Activated T-helper 1 cell treated with anti-CD3 and anti-CD28 coated beads, Interleukin-12 subunit alpha, Interleukin-12 subunit beta, Interleukin-2, Interleukin-4 antibody, amounts not matched to agents 30 ng/mL and 10 ng/mL and 1 ng/mL, durations not matched to agents 14 hours and 24 hours and 36 hours (primary cell): ENCODE measurements around the gene ANKH. TPM values are rescaled to one million over a fixed set of nuclear protein-coding genes. Genes with fewer than 3 reads are reported as not detected.

Experiments
- DNase-seq: peaks from one replicate; pipeline ENCODE4 v3.0.0; 2021; ENCODE audit warnings: low spot score
- H3K27ac Mint-ChIP-seq: one replicate; pipeline ENCODE4 v1.8.0; 2021; ENCODE audit warnings: mild to moderate bottlenecking, mixed read lengths
- H3K27me3 Mint-ChIP-seq: one replicate; pipeline ENCODE4 v1.8.0; 2022; ENCODE audit warnings: mild to moderate bottlenecking, moderate library complexity, mixed read lengths; ENCODE audit not compliant: insufficient read depth
- H3K36me3 Mint-ChIP-seq: one replicate; pipeline ENCODE4 v1.8.0; 2021; ENCODE audit warnings: low read depth, mixed read lengths
- H3K4me1 Mint-ChIP-seq: one replicate; pipeline ENCODE4 v1.8.0; 2021; ENCODE audit warnings: low read depth, mixed read lengths
- H3K4me3 Mint-ChIP-seq: one replicate; pipeline ENCODE4 v1.8.0; 2021; ENCODE audit warnings: mild to moderate bottlenecking, moderate library complexity, mixed read lengths
- H3K9me3 Mint-ChIP-seq: one replicate; pipeline ENCODE4 v1.8.0; 2021; ENCODE audit warnings: mixed read lengths
- intact Hi-C: fragments of 100-400 bp; cut with micrococcal nuclease; formaldehyde crosslinking; loops from one replicate; pipeline ENCODE4 v1.15.1; 2024
- total RNA-seq: library from RNA; stranded (reverse); gene quantifications from 2 replicates; pipeline ENCODE4 v1.2.3, GENCODE V29; 2022

ANKH gene
- total RNA-seq, 1 donor from 2014 or later: 35.6 TPM

- H3K36me3 Mint-ChIP-seq: peaks cover 6% of the 10 kb centered on the region
- intact Hi-C loops: no loop called here
- H3K27me3 Mint-ChIP-seq: no peaks in the 10 kb centered on the region
- peaks cover 13% of the 10 kb centered on the region for H3K4me1 Mint-ChIP-seq
- H3K4me3 Mint-ChIP-seq: no peak overlapping the region
- H3K9me3 Mint-ChIP-seq: no peaks in the 10 kb centered on the region
- H3K27ac Mint-ChIP-seq: no peak overlapping the region
- DNase-seq: no peak
Measured at GRCh38 chr5:14790220-14790619, 81.4 kb downstream of the ANKH start.

DNA sequence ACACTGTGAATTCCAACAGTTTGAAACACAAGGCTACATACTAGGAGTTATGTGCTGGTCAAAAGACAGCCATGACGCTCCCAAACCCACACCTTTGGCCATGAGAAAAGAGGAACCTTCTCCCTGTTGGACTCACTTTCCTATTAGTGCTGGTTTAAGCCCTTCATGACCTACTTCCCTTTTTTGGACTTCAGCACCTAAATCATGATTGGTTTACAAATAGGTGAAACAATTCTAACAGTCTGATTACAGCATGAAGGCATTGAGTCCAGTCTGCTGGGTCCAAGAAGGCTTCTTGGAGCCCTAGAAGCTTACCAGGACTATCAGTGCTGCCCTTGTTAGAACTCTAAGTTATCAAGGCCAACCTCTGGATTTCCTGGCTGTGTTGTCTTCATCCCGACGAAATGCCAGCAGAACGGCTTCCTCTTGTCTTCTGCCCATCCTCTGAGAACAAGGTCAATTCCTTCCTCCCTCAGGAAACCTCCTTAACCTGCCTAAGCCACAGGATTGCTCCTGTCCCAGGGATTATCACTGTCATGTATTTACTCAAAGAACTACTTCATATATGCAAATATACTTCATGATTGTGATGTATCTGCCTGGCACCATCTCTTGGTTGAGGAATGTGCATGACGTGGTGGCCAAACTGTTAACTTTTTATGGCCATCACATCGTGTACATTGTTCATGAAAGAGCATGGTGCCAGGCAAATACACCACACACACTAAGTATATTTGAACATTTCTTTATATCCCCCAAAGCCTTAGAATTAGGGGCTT lies 83.6 kb downstream of the ANKH start:
- intact Hi-C loops: no loop called here
- Mint-ChIP-seq H3K36me3 (peaks cover 7% of the 10 kb centered on the region), H3K27ac (no peak overlapping the region), H3K4me3 (no peak overlapping the region), H3K27me3 (no peaks in the 10 kb centered on the region), H3K9me3 (no peaks in the 10 kb centered on the region), H3K4me1 (peaks cover 18% of the 10 kb centered on the region)
- DNase-seq: no peak

- Mint-ChIP-seq H3K4me3 (no peak overlapping the region), H3K9me3 (no peaks in the 10 kb centered on the region), H3K4me1 (peaks cover 30% of the 10 kb centered on the region), H3K27ac (peak overlapping the region; percentile 59), H3K36me3 (peaks cover 6% of the 10 kb centered on the region), H3K27me3 (no peaks in the 10 kb centered on the region)
- no peak for DNase-seq
- intact Hi-C loops: loop anchor here (2.0 kb wide), 1 partner anchor 23 kb away; no protein-coding TSS in a partner anchor
Measured at GRCh38 chr5:14783691-14784090, 87.9 kb downstream of the ANKH start.

- Mint-ChIP-seq H3K9me3 (no peaks in the 10 kb centered on the region), H3K27me3 (no peaks in the 10 kb centered on the region), H3K4me3 (no peak overlapping the region), H3K27ac (no peak overlapping the region), H3K36me3 (peaks cover 6% of the 10 kb centered on the region), H3K4me1 (peaks cover 30% of the 10 kb centered on the region)
- intact Hi-C loops: loop anchor here (2.0 kb wide), 1 partner anchor 24 kb away; no protein-coding TSS in a partner anchor
- no peak for DNase-seq
Measured at GRCh38 chr5:14782591-14782990, 89.0 kb downstream of the ANKH start.

DNA sequence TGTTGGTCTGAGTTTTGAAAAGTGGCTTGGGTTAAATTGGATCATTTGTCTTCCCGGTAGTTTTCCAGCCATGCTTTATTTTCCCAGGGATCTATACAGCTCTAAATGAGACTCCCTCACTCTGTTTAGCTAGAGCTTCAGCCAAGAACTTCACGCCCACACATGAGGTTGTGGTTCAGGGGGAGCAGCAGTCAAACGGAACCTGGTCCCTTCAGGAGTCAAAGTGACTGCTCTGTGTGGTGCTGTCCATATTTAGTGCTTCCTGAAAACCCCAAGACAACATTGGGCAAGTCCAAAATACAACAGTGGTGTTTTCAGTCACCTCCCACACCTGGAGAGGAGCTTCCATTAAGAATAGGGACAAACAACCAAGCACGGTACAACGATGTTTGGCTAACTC lies 90.5 kb downstream of the ANKH start:
- DNase-seq: no peak
- intact Hi-C loops: no loop called here
- Mint-ChIP-seq H3K36me3 (peaks cover 6% of the 10 kb centered on the region), H3K27ac (no peak overlapping the region), H3K4me1 (peaks cover 30% of the 10 kb centered on the region), H3K4me3 (no peak overlapping the region), H3K9me3 (no peaks in the 10 kb centered on the region), H3K27me3 (no peaks in the 10 kb centered on the region)

GRCh38 chr5:14779975-14780374 lies 91.6 kb downstream of the ANKH start:
- Mint-ChIP-seq H3K27ac (no peak overlapping the region), H3K27me3 (no peaks in the 10 kb centered on the region), H3K4me3 (no peak overlapping the region), H3K4me1 (peaks cover 30% of the 10 kb centered on the region), H3K36me3 (peaks cover 6% of the 10 kb centered on the region), H3K9me3 (no peaks in the 10 kb centered on the region)
- no peak for DNase-seq
- intact Hi-C loops: no loop called here

DNA sequence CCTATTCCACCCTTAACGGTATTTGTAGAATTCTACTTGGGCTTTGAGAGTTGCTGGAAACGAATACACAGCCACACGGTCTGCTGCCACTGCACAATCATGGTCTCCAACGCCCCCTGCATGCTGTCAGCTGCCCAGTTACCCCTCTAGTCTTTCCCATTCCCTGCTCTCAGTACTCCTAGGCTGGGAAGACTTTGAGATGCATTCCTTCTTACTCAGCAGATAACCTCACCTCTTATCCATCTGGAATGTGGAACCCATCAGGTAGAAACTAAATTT lies 92.8 kb downstream of the ANKH start:
- H3K9me3 Mint-ChIP-seq: no peaks in the 10 kb centered on the region
- no peak overlapping the region for H3K4me3 Mint-ChIP-seq
- H3K36me3 Mint-ChIP-seq: peaks cover 5% of the 10 kb centered on the region
- no peak overlapping the region for H3K27ac Mint-ChIP-seq
- H3K27me3 Mint-ChIP-seq: no peaks in the 10 kb centered on the region
- no peak for DNase-seq
- H3K4me1 Mint-ChIP-seq: peaks cover 26% of the 10 kb centered on the region
- intact Hi-C loops: no loop called here

DNA sequence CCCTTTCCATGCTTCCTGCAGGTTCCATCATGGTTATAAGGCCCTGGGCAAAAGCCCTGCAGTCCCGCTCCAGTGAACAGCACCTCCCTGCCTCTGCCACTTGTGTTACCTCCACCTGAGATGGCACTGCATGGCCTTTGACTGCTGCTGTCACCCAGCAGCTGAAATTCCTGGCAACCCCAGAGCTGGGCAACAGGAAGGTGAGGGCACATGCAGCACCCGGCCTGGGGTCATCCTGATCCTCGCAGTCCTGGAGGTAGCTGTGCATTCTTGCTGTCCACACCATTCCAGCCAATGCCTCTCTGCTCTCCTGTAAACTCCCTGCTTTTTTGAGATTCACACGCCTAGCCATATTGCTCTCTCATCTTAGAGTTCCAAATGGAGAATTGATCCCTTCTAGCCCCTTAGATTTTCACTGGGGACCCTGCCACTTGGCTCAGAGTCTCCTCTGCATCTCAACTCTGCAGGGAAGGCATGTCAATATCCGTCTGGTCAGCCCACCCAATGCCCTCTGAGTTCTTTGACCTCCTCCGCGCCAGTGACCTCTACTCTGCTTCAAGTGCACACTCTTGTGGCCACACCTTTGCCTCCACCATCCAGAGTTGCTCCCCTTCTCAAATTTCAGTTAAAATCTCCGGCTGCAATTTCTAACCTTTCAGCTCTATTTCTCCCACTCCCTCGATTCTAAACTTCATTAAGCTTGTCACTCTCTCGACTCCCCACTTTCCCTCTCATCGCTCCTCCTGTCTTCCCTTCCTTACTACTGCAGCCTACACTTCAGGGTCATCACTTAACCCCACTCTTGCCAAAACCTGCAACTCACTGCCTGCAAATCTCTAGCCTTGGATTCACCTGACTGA lies 93.4 kb downstream of the ANKH start:
- no peak for DNase-seq
- Mint-ChIP-seq H3K4me1 (peaks cover 21% of the 10 kb centered on the region), H3K9me3 (no peaks in the 10 kb centered on the region), H3K4me3 (no peak overlapping the region), H3K36me3 (peaks cover 4% of the 10 kb centered on the region), H3K27ac (no peak overlapping the region), H3K27me3 (no peaks in the 10 kb centered on the region)
- intact Hi-C loops: no loop called here

DNA sequence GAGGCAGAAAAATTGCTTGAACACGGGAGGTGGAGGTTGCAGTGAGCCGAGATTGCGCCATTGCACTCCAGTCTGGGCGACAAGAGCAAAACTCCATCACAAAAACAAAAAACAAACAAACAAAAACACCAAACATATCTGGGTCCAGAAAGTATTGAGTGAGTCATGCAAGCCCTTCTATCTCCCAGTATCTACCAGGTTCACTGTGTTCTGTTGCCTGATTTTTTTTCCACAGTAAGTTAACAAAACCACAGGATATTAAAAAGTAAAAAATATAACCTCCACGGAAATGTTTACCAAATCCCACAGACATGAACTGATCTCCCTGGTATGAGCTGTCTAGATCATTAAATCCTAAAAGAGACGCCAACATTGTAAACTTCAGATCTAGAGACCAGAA lies 94.4 kb downstream of the ANKH start:
- no peak overlapping the region for H3K4me3 Mint-ChIP-seq
- no peaks in the 10 kb centered on the region for H3K27me3 Mint-ChIP-seq
- peaks cover 4% of the 10 kb centered on the region for H3K36me3 Mint-ChIP-seq
- peaks cover 16% of the 10 kb centered on the region for H3K4me1 Mint-ChIP-seq
- DNase-seq: no peak
- no peak overlapping the region for H3K27ac Mint-ChIP-seq
- no peaks in the 10 kb centered on the region for H3K9me3 Mint-ChIP-seq
- intact Hi-C loops: no loop called here

DNA sequence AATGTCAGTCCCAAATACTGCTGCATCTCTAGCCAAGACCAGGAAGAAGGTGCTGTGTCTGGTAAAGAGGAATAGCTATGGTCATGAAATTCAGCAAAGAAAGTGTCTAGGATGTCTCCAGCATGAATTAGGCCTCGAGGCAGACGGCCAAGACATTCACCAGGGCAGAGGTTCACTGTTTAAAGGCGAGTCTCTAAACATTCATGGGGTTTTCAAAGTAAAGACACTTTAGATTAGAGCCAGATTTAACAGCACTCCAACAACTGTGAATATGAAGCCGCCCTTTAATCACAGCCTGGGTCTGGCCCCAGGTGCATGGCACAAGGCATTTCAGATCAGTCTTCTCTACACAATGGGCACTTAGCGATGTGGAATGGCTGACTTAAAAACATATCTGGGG lies 95.0 kb downstream of the ANKH start:
- Mint-ChIP-seq H3K27ac (no peak overlapping the region), H3K4me1 (peaks cover 16% of the 10 kb centered on the region), H3K36me3 (peaks cover 4% of the 10 kb centered on the region), H3K27me3 (no peaks in the 10 kb centered on the region), H3K4me3 (no peak overlapping the region), H3K9me3 (no peaks in the 10 kb centered on the region)
- DNase-seq: no peak
- intact Hi-C loops: no loop called here

- no peak overlapping the region for H3K27ac Mint-ChIP-seq
- no peak overlapping the region for H3K4me3 Mint-ChIP-seq
- H3K4me1 Mint-ChIP-seq: peaks cover 12% of the 10 kb centered on the region
- H3K27me3 Mint-ChIP-seq: no peaks in the 10 kb centered on the region
- intact Hi-C loops: no loop called here
- no peaks in the 10 kb centered on the region for H3K9me3 Mint-ChIP-seq
- peaks cover 1% of the 10 kb centered on the region for H3K36me3 Mint-ChIP-seq
- DNase-seq: no peak
Measured at GRCh38 chr5:14775857-14776256, 95.7 kb downstream of the ANKH start.

GRCh38 chr5:14773588-14773987 lies 98.0 kb downstream of the ANKH start:
- Mint-ChIP-seq H3K27ac (no peak overlapping the region), H3K4me1 (no peaks in the 10 kb centered on the region), H3K4me3 (no peak overlapping the region), H3K9me3 (no peaks in the 10 kb centered on the region), H3K27me3 (no peaks in the 10 kb centered on the region), H3K36me3 (no peaks in the 10 kb centered on the region)
- intact Hi-C loops: no loop called here
- no peak for DNase-seq

DNA sequence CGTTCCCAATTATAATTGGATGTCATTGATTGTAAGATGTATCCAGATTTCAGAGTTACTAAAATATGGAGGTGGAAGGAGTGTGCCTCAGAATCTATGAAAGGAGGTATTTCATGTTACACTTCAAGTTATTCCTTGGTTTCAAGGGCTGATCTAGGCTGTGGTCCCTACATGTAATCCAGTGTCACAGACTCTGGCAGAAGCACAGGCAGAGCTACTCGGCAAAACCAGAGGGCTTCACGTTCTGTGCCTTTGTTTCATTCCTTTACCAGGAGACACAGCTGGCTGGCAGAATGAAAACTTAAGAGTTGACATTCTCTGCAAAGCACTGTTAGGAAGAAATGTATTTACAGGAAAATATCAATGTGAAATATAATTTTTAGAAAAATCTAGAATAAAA lies 99.6 kb downstream of the ANKH start:
- no peak for DNase-seq
- intact Hi-C loops: no loop called here
- Mint-ChIP-seq H3K4me3 (no peak overlapping the region), H3K36me3 (peaks cover 1% of the 10 kb centered on the region), H3K9me3 (no peaks in the 10 kb centered on the region), H3K27ac (no peak overlapping the region), H3K4me1 (peaks cover 8% of the 10 kb centered on the region), H3K27me3 (no peaks in the 10 kb centered on the region)
